DND-41 (cell line): ENCODE results near the gene CD34.
"Not testable (repeated sequence)": the region's sequence is repeated elsewhere in the genome, so short reads cannot be mapped to it uniquely, and the experiment has no call there.

Source experiments
- ATAC-seq: fragments of 200-7000 bp; cut with Tn5 transposase; 3 replicates; pipeline ENCODE4 v1.9.1; 2021; ENCODE audit warnings: low read depth; ENCODE audit not compliant: insufficient read depth
- DNase-seq: peaks from one replicate; pipeline ENCODE4 v3.0.0-alpha.2; 2020
- H2AFZ ChIP-seq: 2 replicates; pipeline ENCODE4 v1.6.0; 2012; ENCODE audit warnings: low read depth, low read length
- H3K27ac ChIP-seq: 2 replicates; pipeline ENCODE4 v1.5.1; 2012; ENCODE audit warnings: low read length, inconsistent platforms
- H3K27me3 ChIP-seq: fragments of 200-600 bp; sonication (generic); 2 replicates; pipeline ENCODE4 v1.6.0; 2012; ENCODE audit warnings: low read length, mild to moderate bottlenecking, inconsistent platforms; ENCODE audit not compliant: insufficient read depth, poor library complexity
- H3K36me3 ChIP-seq: 2 replicates; pipeline ENCODE4 v1.5.1; 2012; ENCODE audit warnings: low read length, inconsistent platforms; ENCODE audit not compliant: insufficient read depth
- H3K4me1 ChIP-seq: 2 replicates; pipeline ENCODE4 v1.5.1; 2012; ENCODE audit warnings: mild to moderate bottlenecking, low read length; ENCODE audit not compliant: insufficient read depth
- H3K4me2 ChIP-seq: 2 replicates; pipeline ENCODE4 v1.6.0; 2012; ENCODE audit warnings: mild to moderate bottlenecking, moderate library complexity, low read length, inconsistent platforms; ENCODE audit not compliant: insufficient read depth
- H3K4me3 ChIP-seq, 2 experiments: fragments of 200-600 bp in 1 of 2; shearing (Covaris generic) in 1 of 2; 2 replicates each; pipeline ENCODE4 v1.5.1; 2012 to 2016; ENCODE audit warnings: inconsistent platforms in 2 of 2, low read length in 2 of 2, mild to moderate bottlenecking in 2 of 2, low read depth in 1 of 2, moderate library complexity in 1 of 2
- H3K79me2 ChIP-seq: 2 replicates; pipeline ENCODE4 v1.6.0; 2012; ENCODE audit warnings: low read length, inconsistent platforms; ENCODE audit not compliant: insufficient read depth
- H3K9ac ChIP-seq: 2 replicates; pipeline ENCODE4 v1.6.0; 2012; ENCODE audit warnings: low read depth, mild to moderate bottlenecking, inconsistent platforms, low read length, moderate library complexity
- H3K9me3 ChIP-seq: 2 replicates; pipeline ENCODE4 v1.5.1; 2012; ENCODE audit warnings: low read length, moderate library complexity, mild to moderate bottlenecking, inconsistent platforms; ENCODE audit not compliant: insufficient read depth, severe bottlenecking
- H4K20me1 ChIP-seq: 2 replicates; pipeline ENCODE4 v1.6.0; 2012; ENCODE audit warnings: low read length; ENCODE audit not compliant: insufficient read depth
- CTCF ChIP-seq: IDR thresholded peaks from 2 replicates; pipeline ENCODE4 v1.5.1; 2012; ENCODE audit warnings: borderline replicate concordance, low read length, moderate library complexity, mild to moderate bottlenecking; ENCODE audit not compliant: poor library complexity, severe bottlenecking; ENCODE audit errors: extremely low read depth
- EZH2 ChIP-seq: IDR thresholded peaks from 3 replicates; pipeline ENCODE4 v1.6.1; 2012; ENCODE audit warnings: borderline replicate concordance, low read depth, mild to moderate bottlenecking, moderate library complexity, low read length, inconsistent platforms; ENCODE audit not compliant: severe bottlenecking

CD34 gene

GRCh38 chr1:207933205-207933800, 22.4 kb upstream of the CD34 start:
- no peak overlapping the region for H3K9ac ChIP-seq
- TF ChIP-seq CTCF (no peak), EZH2 (no peak)
- ATAC-seq (no peak), DNase-seq (no peak)
- H3K36me3 ChIP-seq = no peaks in the 10 kb centered on the region
- H3K9me3 ChIP-seq = peaks cover 5% of the 10 kb centered on the region
- peaks cover 8% of the 10 kb centered on the region for H3K27me3 ChIP-seq
- H3K79me2 ChIP-seq = no peaks in the 10 kb centered on the region
- H2AFZ ChIP-seq = no peak overlapping the region
- no peak overlapping the region for H3K27ac ChIP-seq
- H3K4me1 ChIP-seq = no peaks in the 10 kb centered on the region
- no peaks in the 10 kb centered on the region for H4K20me1 ChIP-seq
- H3K4me3 ChIP-seq = no peak overlapping the region
- no peak overlapping the region for H3K4me2 ChIP-seq

GRCh38 chr1:207926984-207927383, 16.1 kb upstream of the CD34 start:
- Histone ChIP-seq H3K36me3 (no peaks in the 10 kb centered on the region), H3K27ac (no peak overlapping the region), H3K4me1 (no peaks in the 10 kb centered on the region), H3K9ac (no peak overlapping the region), H3K9me3 (no peaks in the 10 kb centered on the region), H4K20me1 (no peaks in the 10 kb centered on the region), H3K4me2 (no peak overlapping the region), H3K79me2 (no peaks in the 10 kb centered on the region), H3K4me3 (no peak overlapping the region), H2AFZ (no peak overlapping the region), H3K27me3 (peaks cover 49% of the 10 kb centered on the region)
- no peak for DNase-seq
- TF ChIP-seq CTCF = no peak
- TF ChIP-seq EZH2 = no peak
- no peak for ATAC-seq

- not testable (repeated sequence) for H3K9me3 ChIP-seq, H3K27ac ChIP-seq, H4K20me1 ChIP-seq, ATAC-seq, H3K79me2 ChIP-seq, H3K4me3 ChIP-seq, H3K4me2 ChIP-seq, H2AFZ ChIP-seq, H3K36me3 ChIP-seq, H3K9ac ChIP-seq, DNase-seq, H3K4me1 ChIP-seq
- H3K27me3 ChIP-seq = peaks cover 56% of the 10 kb centered on the region
These were observed 15.0 kb upstream of the CD34 start for GRCh38 chr1:207925969-207926368.

GRCh38 chr1:207925210-207925609, 14.3 kb upstream of the CD34 start:
- DNase-seq (no peak), ATAC-seq (no peak)
- H4K20me1 ChIP-seq = no peaks in the 10 kb centered on the region
- no peak overlapping the region for H3K4me2 ChIP-seq
- no peaks in the 10 kb centered on the region for H3K9me3 ChIP-seq
- no peak overlapping the region for H3K27ac ChIP-seq
- peaks cover 61% of the 10 kb centered on the region for H3K27me3 ChIP-seq
- H3K4me3 ChIP-seq = no peak overlapping the region
- H2AFZ ChIP-seq = no peak overlapping the region
- TF ChIP-seq EZH2 (no peak), CTCF (no peak)
- H3K36me3 ChIP-seq = no peaks in the 10 kb centered on the region
- H3K4me1 ChIP-seq = no peaks in the 10 kb centered on the region
- no peaks in the 10 kb centered on the region for H3K79me2 ChIP-seq
- H3K9ac ChIP-seq = no peak overlapping the region
